Progenitor cell of endocrine pancreas (in vitro differentiated cells): ENCODE data around the gene ATP5PD. TPM values are rescaled to one million over a fixed set of nuclear protein-coding genes. Genes with fewer than 3 reads are reported as not detected.
A peak's percentile ranks its signal among the peaks of the same experiment; 100 is the strongest.
"Not testable (repeated sequence)": the region's sequence is repeated elsewhere in the genome, so short reads cannot be mapped to it uniquely, and the experiment has no call there.

ENCODE experiments used
- DNase-seq: peaks from one replicate; pipeline ENCODE4 v3.0.0; 2021; ENCODE audit warnings: low spot score; ENCODE audit not compliant: unreplicated experiment
- H3K27ac Mint-ChIP-seq: 2 replicates; pipeline ENCODE4 v1.8.0; 2021; ENCODE audit warnings: mild to moderate bottlenecking, moderate library complexity, mixed read lengths
- H3K27me3 Mint-ChIP-seq: 2 replicates; pipeline ENCODE4 v1.8.0; 2021; ENCODE audit warnings: mixed read lengths
- H3K36me3 Mint-ChIP-seq: 2 replicates; pipeline ENCODE4 v1.8.0; 2022; ENCODE audit warnings: mixed read lengths; ENCODE audit not compliant: insufficient read depth
- H3K4me1 Mint-ChIP-seq: 2 replicates; pipeline ENCODE4 v1.8.0; 2021; ENCODE audit warnings: low read depth, mixed read lengths
- H3K4me3 Mint-ChIP-seq: 2 replicates; pipeline ENCODE4 v1.8.0; 2021; ENCODE audit warnings: low read depth, mild to moderate bottlenecking, moderate library complexity, mixed read lengths
- H3K9me3 Mint-ChIP-seq: 2 replicates; pipeline ENCODE4 v1.8.0; 2021; ENCODE audit warnings: low read depth, mixed read lengths
- CTCF ChIP-seq: fragments of 200-600 bp; sonication (generic); IDR thresholded peaks from one replicate; pipeline ENCODE4 v1.5.0; 2021; ENCODE audit warnings: antibody characterized with exemption, mild to moderate bottlenecking; ENCODE audit not compliant: unreplicated experiment
- total RNA-seq: library from RNA; stranded (reverse); gene quantifications from 2 replicates; pipeline ENCODE4 v1.2.1, GENCODE V29; 2021

The ATP5PD gene
- total RNA-seq, 1 donor from 2014 or later: 160 TPM

- Mint-ChIP-seq H3K4me1 (peaks cover 23% of the 10 kb centered on the region), H3K4me3 (peak overlapping the region; percentile 58), H3K36me3 (peaks cover 5% of the 10 kb centered on the region), H3K27ac (peak overlapping the region; percentile 88), H3K27me3 (no peaks in the 10 kb centered on the region), H3K9me3 (no peaks in the 10 kb centered on the region)
- no peak for DNase-seq
- no peak for TF ChIP-seq CTCF
Measured at GRCh38 chr17:75044716-75045115, 2.1 kb downstream of the ATP5PD start.

- H3K27me3 Mint-ChIP-seq, H3K27ac Mint-ChIP-seq, H3K4me3 Mint-ChIP-seq, H3K9me3 Mint-ChIP-seq, H3K36me3 Mint-ChIP-seq, DNase-seq: not testable (repeated sequence)
- H3K4me1 Mint-ChIP-seq: peaks cover 23% of the 10 kb centered on the region
Measured at GRCh38 chr17:75043789-75044188, 3.0 kb downstream of the ATP5PD start.

GRCh38 chr17:75041656-75042280 lies 5.0 kb downstream of the ATP5PD start:
- no peaks in the 10 kb centered on the region for H3K27me3 Mint-ChIP-seq
- no peak for TF ChIP-seq CTCF
- H3K36me3 Mint-ChIP-seq: peaks cover 5% of the 10 kb centered on the region
- no peaks in the 10 kb centered on the region for H3K9me3 Mint-ChIP-seq
- no peak overlapping the region for H3K4me3 Mint-ChIP-seq
- DNase-seq: no peak
- peaks cover 11% of the 10 kb centered on the region for H3K4me1 Mint-ChIP-seq
- no peak overlapping the region for H3K27ac Mint-ChIP-seq

GRCh38 chr17:75039238-75039637 lies 7.5 kb downstream of the ATP5PD start:
- DNase-seq: no peak
- Mint-ChIP-seq H3K27ac (no peak overlapping the region), H3K36me3 (peaks cover 5% of the 10 kb centered on the region), H3K4me1 (no peaks in the 10 kb centered on the region), H3K4me3 (no peak overlapping the region), H3K9me3 (no peaks in the 10 kb centered on the region), H3K27me3 (no peaks in the 10 kb centered on the region)
- TF ChIP-seq CTCF: no peak

- Mint-ChIP-seq H3K27me3 (peaks cover 11% of the 10 kb centered on the region), H3K36me3 (peaks cover 5% of the 10 kb centered on the region), H3K4me1 (peaks cover 2% of the 10 kb centered on the region), H3K4me3 (no peak overlapping the region), H3K9me3 (no peaks in the 10 kb centered on the region), H3K27ac (peak overlapping the region; percentile 84)
- TF ChIP-seq CTCF: no peak
- no peak for DNase-seq
Measured at GRCh38 chr17:75036643-75037268, 10.0 kb downstream of the ATP5PD start.
